Measurements from ENCODE around the gene QDPR.
"Not testable (repeated sequence)": the region's sequence is repeated elsewhere in the genome, so short reads cannot be mapped to it uniquely, and the experiment has no call there.

Gene QDPR

GRCh38 chr4:17546222-17546621, 34.3 kb upstream of the QDPR start:
- no peak overlapping the region for H3K4me3 ChIP-seq (replicated peaks; ENCODE audit: low read depth, low read length)
- H3K27me3 ChIP-seq (replicated peaks; ENCODE audit: control insufficient read depth, insufficient read depth, low read length) = no peaks in the 10 kb centered on the region
- H3K36me3 ChIP-seq (ENCODE audit: control insufficient read depth, insufficient read depth, low read length) = no peaks in the 10 kb centered on the region
- TF ChIP-seq, protein P1, sequence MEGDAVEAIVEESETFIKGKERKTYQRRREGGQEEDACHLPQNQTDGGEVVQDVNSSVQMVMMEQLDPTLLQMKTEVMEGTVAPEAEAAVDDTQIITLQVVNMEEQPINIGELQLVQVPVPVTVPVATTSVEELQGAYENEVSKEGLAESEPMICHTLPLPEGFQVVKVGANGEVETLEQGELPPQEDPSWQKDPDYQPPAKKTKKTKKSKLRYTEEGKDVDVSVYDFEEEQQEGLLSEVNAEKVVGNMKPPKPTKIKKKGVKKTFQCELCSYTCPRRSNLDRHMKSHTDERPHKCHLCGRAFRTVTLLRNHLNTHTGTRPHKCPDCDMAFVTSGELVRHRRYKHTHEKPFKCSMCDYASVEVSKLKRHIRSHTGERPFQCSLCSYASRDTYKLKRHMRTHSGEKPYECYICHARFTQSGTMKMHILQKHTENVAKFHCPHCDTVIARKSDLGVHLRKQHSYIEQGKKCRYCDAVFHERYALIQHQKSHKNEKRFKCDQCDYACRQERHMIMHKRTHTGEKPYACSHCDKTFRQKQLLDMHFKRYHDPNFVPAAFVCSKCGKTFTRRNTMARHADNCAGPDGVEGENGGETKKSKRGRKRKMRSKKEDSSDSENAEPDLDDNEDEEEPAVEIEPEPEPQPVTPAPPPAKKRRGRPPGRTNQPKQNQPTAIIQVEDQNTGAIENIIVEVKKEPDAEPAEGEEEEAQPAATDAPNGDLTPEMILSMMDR (IDR thresholded peaks at IDR 0.05; ENCODE audit: insufficient read depth, low read length, poor library complexity, severe bottlenecking) = no peak
- DNase-seq (ENCODE audit: extremely low read depth, insufficient read length) = no peak

DNA sequence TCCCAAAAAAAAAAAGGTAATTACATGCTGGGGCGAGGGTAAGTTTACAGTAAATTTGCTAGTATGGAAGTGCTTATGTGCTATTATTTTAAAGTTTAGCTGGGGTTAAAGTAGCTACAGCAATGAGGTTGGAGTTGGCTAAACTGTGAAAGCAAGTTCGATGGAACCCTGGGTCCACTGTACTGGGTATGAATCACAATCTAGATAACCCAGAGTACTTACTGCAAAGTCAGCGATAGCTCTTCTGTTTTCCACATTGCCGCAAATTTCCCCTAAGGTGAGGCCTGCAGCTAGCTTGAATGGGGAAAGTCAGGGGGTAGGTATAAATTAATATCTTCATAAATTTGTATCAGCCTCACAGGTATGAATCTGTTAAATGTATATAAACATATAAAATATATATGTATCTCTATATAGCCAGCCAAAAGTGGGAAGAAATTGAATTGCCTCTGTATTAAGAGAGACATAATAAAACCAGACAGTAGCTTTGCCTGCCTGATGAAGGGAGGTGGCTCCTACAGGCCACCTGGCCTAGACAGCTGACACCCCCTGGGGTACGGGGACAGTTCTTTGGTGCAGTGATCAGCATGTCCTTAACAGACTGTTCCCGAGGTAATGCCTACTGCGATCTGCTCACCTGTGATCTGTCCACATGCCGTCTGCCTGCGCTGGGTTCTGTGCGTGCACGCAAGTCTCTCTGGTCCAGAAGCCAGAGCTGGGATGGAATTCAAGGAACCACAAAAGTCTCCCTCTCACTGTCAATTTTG, 33.7 kb upstream of the QDPR start:
- no peak overlapping the region for H3K4me3 ChIP-seq (replicated peaks; ENCODE audit: low read depth, low read length)
- DNase-seq (ENCODE audit: extremely low read depth, insufficient read length) = no peak
- no peaks in the 10 kb centered on the region for H3K27me3 ChIP-seq (replicated peaks; ENCODE audit: control insufficient read depth, insufficient read depth, low read length)
- H3K36me3 ChIP-seq (ENCODE audit: control insufficient read depth, insufficient read depth, low read length) = no peaks in the 10 kb centered on the region
- TF ChIP-seq, protein P1 (IDR thresholded peaks at IDR 0.05; ENCODE audit: insufficient read depth, low read length, poor library complexity, severe bottlenecking) = no peak

- Histone ChIP-seq H3K27me3 (replicated peaks; ENCODE audit: control insufficient read depth, insufficient read depth, low read length) (no peaks in the 10 kb centered on the region), H3K4me3 (replicated peaks; ENCODE audit: low read depth, low read length) (no peak overlapping the region), H3K36me3 (ENCODE audit: control insufficient read depth, insufficient read depth, low read length) (no peaks in the 10 kb centered on the region)
- TF ChIP-seq, protein P1 (IDR thresholded peaks at IDR 0.05; ENCODE audit: insufficient read depth, low read length, poor library complexity, severe bottlenecking) = no peak
- DNase-seq (ENCODE audit: extremely low read depth, insufficient read length) = no peak
Observed at GRCh38 chr4:17544831-17545234, 32.9 kb upstream of the QDPR start.

GRCh38 chr4:17544205-17544604, 32.3 kb upstream of the QDPR start:
- DNase-seq (ENCODE audit: extremely low read depth, insufficient read length) = no peak
- Histone ChIP-seq H3K36me3 (ENCODE audit: control insufficient read depth, insufficient read depth, low read length) (no peaks in the 10 kb centered on the region), H3K27me3 (replicated peaks; ENCODE audit: control insufficient read depth, insufficient read depth, low read length) (no peaks in the 10 kb centered on the region), H3K4me3 (replicated peaks; ENCODE audit: low read depth, low read length) (no peak overlapping the region)
- TF ChIP-seq, protein P1 (IDR thresholded peaks at IDR 0.05; ENCODE audit: insufficient read depth, low read length, poor library complexity, severe bottlenecking) = no peak

DNA sequence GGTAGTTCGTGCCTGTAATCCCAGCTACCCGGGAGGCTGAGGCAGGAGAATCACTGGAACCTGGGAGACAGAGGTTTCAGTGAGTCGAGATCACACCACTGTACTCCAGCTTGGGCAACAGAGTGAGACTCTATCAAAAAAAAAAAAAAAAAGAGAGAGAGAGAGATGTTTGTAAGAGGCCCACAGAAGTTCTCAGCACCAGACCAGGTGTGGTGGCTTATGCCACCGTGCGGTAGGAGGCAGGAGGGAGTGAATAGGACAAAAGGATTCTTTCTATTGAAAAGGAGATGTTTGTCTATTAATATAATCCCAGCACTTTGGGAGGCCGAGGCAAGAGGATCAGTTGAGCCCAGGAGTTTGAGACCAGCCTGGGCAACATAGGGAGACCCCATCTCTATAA, 25.2 kb upstream of the QDPR start:
- DNase-seq (ENCODE audit: extremely low read depth, insufficient read length); H3K4me3 ChIP-seq (replicated peaks; ENCODE audit: low read depth, low read length); H3K36me3 ChIP-seq (ENCODE audit: control insufficient read depth, insufficient read depth, low read length); H3K27me3 ChIP-seq (replicated peaks; ENCODE audit: control insufficient read depth, insufficient read depth, low read length): not testable (repeated sequence)

DNA sequence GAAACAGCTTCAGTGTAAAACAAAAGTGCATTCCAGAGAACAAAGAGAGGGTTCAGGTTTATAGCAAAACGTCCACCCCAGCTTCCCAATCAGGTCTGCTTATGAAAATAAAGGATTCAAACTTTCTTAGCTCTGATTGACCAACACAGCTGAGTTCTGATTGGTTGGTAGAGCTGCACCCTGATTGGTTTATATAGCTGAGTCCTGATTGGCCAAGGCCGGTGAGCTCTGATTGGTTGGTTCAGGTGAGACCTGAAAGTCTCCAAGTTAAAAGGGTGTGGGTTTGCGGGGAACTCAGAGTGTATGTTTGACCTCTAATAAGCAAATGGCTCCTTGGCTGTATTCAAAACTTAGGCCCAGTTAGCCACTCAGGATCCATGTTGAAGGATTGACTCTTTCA, 24.0 kb upstream of the QDPR start:
- Histone ChIP-seq H3K4me3 (replicated peaks; ENCODE audit: low read depth, low read length) (no peak overlapping the region), H3K36me3 (ENCODE audit: control insufficient read depth, insufficient read depth, low read length) (no peaks in the 10 kb centered on the region), H3K27me3 (replicated peaks; ENCODE audit: control insufficient read depth, insufficient read depth, low read length) (no peaks in the 10 kb centered on the region)
- DNase-seq (ENCODE audit: extremely low read depth, insufficient read length) = no peak
- TF ChIP-seq, protein P1 (IDR thresholded peaks at IDR 0.05; ENCODE audit: insufficient read depth, low read length, poor library complexity, severe bottlenecking) = no peak

Measured in GM06990 (cell line).